CD8-positive, alpha-beta memory T cell (primary cell): Measurements from ENCODE around the gene NKAPD1. TPM values are rescaled to one million over a fixed set of nuclear protein-coding genes. Genes with fewer than 3 reads are reported as not detected.

ENCODE experiments used
- CTCF ChIA-PET: fragments of 350-600 bp; sonication (Branson Sonifier 250); formaldehyde crosslinking; loops from one replicate; lab custom pipeline; 2021; ENCODE audit warnings: antibody characterized with exemption; lab: Charles Lee
- POLR2A ChIA-PET: fragments of 350-600 bp; sonication (Branson Sonifier 250); formaldehyde crosslinking; loops from one replicate; lab custom pipeline; 2021; ENCODE audit warnings: antibody characterized with exemption; lab: Charles Lee
- DNase-seq, 5 donors: peaks; one replicate each; pipeline versions ENCODE4 v3.0.0 to v3.0.0-alpha.2; 2020 to 2022; ENCODE audit warnings: mixed read lengths in 1 of 5
- H3K27ac ChIP-seq: one replicate; pipeline ENCODE4 v1.7.0; 2013; ENCODE audit warnings: low read depth, mild to moderate bottlenecking, low read length, moderate library complexity
- H3K27me3 ChIP-seq: 2 replicates; pipeline ENCODE4 v1.7.0; 2013; ENCODE audit warnings: low read length, mild to moderate bottlenecking; ENCODE audit not compliant: insufficient read depth, poor library complexity, severe bottlenecking
- H3K36me3 ChIP-seq: 2 replicates; pipeline ENCODE4 v1.7.0; 2013; ENCODE audit warnings: mild to moderate bottlenecking, low read length, moderate library complexity; ENCODE audit not compliant: insufficient read depth
- H3K4me1 ChIP-seq: 2 replicates; pipeline ENCODE4 v1.7.0; 2013; ENCODE audit warnings: mild to moderate bottlenecking, low read length, moderate library complexity; ENCODE audit not compliant: insufficient read depth
- H3K4me3 ChIP-seq: 2 replicates; pipeline ENCODE4 v1.7.0; 2013; ENCODE audit warnings: mild to moderate bottlenecking, low read length
- H3K9me3 ChIP-seq: 2 replicates; pipeline ENCODE4 v1.7.0; 2013; ENCODE audit warnings: mild to moderate bottlenecking, low read length
- H3K27ac Mint-ChIP-seq, 8 donors: one replicate each; pipeline ENCODE4 v1.8.0; 2020 to 2021; ENCODE audit warnings: mixed read lengths in 8 of 8, mild to moderate bottlenecking in 6 of 8, inconsistent platforms in 3 of 8, moderate library complexity in 3 of 8
- H3K27me3 Mint-ChIP-seq, 2 donors: one replicate each; pipeline ENCODE4 v1.8.0; 2020 to 2021; ENCODE audit warnings: mixed read lengths in 2 of 2, mild to moderate bottlenecking in 1 of 2, moderate library complexity in 1 of 2
- H3K36me3 Mint-ChIP-seq, 3 donors: one replicate each; pipeline ENCODE4 v1.8.0; 2020 to 2021; ENCODE audit warnings: mixed read lengths in 3 of 3, inconsistent platforms in 1 of 3, mild to moderate bottlenecking in 1 of 3
- H3K4me1 Mint-ChIP-seq, 3 donors: one replicate each; pipeline ENCODE4 v1.8.0; 2020 to 2021; ENCODE audit warnings: mixed read lengths in 3 of 3, inconsistent platforms in 1 of 3, mild to moderate bottlenecking in 1 of 3
- H3K4me3 Mint-ChIP-seq, 7 donors: one replicate each; pipeline ENCODE4 v1.8.0; 2020 to 2021; ENCODE audit warnings: mixed read lengths in 7 of 7, mild to moderate bottlenecking in 6 of 7, moderate library complexity in 4 of 7, inconsistent platforms in 2 of 7
- H3K9me3 Mint-ChIP-seq, 5 donors: one replicate each; pipeline ENCODE4 v1.8.0; 2020 to 2022; ENCODE audit warnings: mixed read lengths in 5 of 5, mild to moderate bottlenecking in 3 of 5, moderate library complexity in 2 of 5, inconsistent platforms in 1 of 5
- polyA plus RNA-seq: library from polyadenylated mRNA; unstranded; fragments of 300-500 nt; fragmentation: Illumina TruSeq; gene quantifications from one replicate; pipeline ENCODE4 v1.2.3, GENCODE V29; 2021
- total RNA-seq, 2 experiments: library from RNA; stranded (reverse); gene quantifications; one replicate each; pipeline ENCODE4 v1.2.3, GENCODE V29; 2021

The NKAPD1 gene
- total and polyA plus RNA-seq, 3 experiments from 2014 or later, result 13.4 to 22.6 (median 22.0) TPM

- Histone ChIP-seq H3K4me1 (no peaks in the 10 kb centered on the region), H3K9me3 (no peaks in the 10 kb centered on the region), H3K4me3 (no peak overlapping the region), H3K27me3 (no peaks in the 10 kb centered on the region), H3K36me3 (no peaks in the 10 kb centered on the region), H3K27ac (no peak overlapping the region)
- H3K4me3 Mint-ChIP-seq, result no peak overlapping the region
- H3K27me3 Mint-ChIP-seq, result peaks cover 0 to 3% of the 10 kb centered on the region in 2 donors
- DNase-seq, result no peak
- H3K4me1 Mint-ChIP-seq, result peaks cover 3 to 6% (median 6%) of the 10 kb centered on the region in 3 donors
- H3K9me3 Mint-ChIP-seq, result no peaks in the 10 kb centered on the region
- H3K36me3 Mint-ChIP-seq, result peaks cover 0 to 5% (median 2%) of the 10 kb centered on the region in 3 donors
- POLR2A ChIA-PET, result no interaction called here
- no peak overlapping the region for H3K27ac Mint-ChIP-seq
- CTCF ChIA-PET, result interaction anchor here (0.8 to 3.2 kb wide), 9 partner anchors 8 to 186 kb away, joined by 3 to 19 read pairs (median 5); partner anchors contain the start of genes SDHD and TIMM8B
These were observed 40.4 kb downstream of the NKAPD1 start for GRCh38 chr11:112114460-112114859.

GRCh38 chr11:112115386-112115785 is 41.3 kb downstream of the NKAPD1 start:
- no peak for DNase-seq
- POLR2A ChIA-PET, result no interaction called here
- Mint-ChIP-seq H3K27ac (no peak overlapping the region), H3K4me1 (peaks cover 3 to 6% (median 6%) of the 10 kb centered on the region in 3 donors), H3K4me3 (no peak overlapping the region), H3K27me3 (peaks cover 0 to 3% of the 10 kb centered on the region in 2 donors), H3K36me3 (peaks cover 0 to 5% (median 2%) of the 10 kb centered on the region in 3 donors), H3K9me3 (no peaks in the 10 kb centered on the region)
- Histone ChIP-seq H3K4me3 (no peak overlapping the region), H3K4me1 (no peaks in the 10 kb centered on the region), H3K9me3 (no peaks in the 10 kb centered on the region), H3K36me3 (no peaks in the 10 kb centered on the region), H3K27me3 (no peaks in the 10 kb centered on the region), H3K27ac (no peak overlapping the region)
- CTCF ChIA-PET, result interaction anchor here (3.2 kb wide), 1 partner anchor 8 kb away, joined by 19 read pairs; no protein-coding TSS in a partner anchor

GRCh38 chr11:112118176-112118575 is 44.1 kb downstream of the NKAPD1 start:
- POLR2A ChIA-PET, result no interaction called here
- DNase-seq, result no peak

GRCh38 chr11:112121981-112122615 is 48.0 kb downstream of the NKAPD1 start:
- no peak for DNase-seq
- Mint-ChIP-seq H3K4me3 (no peak overlapping the region), H3K27ac (no peak overlapping the region), H3K36me3 (peaks cover 1 to 4% (median 3%) of the 10 kb centered on the region in 3 donors), H3K27me3 (no peaks in the 10 kb centered on the region), H3K9me3 (no peaks in the 10 kb centered on the region), H3K4me1 (no peaks in the 10 kb centered on the region)
- no peak overlapping the region for H3K4me3 ChIP-seq
- H3K9me3 ChIP-seq, result no peaks in the 10 kb centered on the region
- CTCF ChIA-PET, result interaction anchor here (4.1 kb wide), 1 partner anchor 8 kb away, joined by 19 read pairs; no protein-coding TSS in a partner anchor
- POLR2A ChIA-PET, result no interaction called here
- H3K4me1 ChIP-seq, result no peaks in the 10 kb centered on the region
- no peaks in the 10 kb centered on the region for H3K36me3 ChIP-seq
- H3K27me3 ChIP-seq, result no peaks in the 10 kb centered on the region
- no peak overlapping the region for H3K27ac ChIP-seq

More at GRCh38 chr11:112118176-112118575, 44.1 kb downstream of the NKAPD1 start:
- Mint-ChIP-seq H3K36me3 (peaks cover 0 to 5% (median 2%) of the 10 kb centered on the region in 3 donors), H3K27me3 (peaks cover 0 to 3% of the 10 kb centered on the region in 2 donors), H3K4me1 (peaks cover 3 to 6% (median 6%) of the 10 kb centered on the region in 3 donors), H3K4me3 (no peak overlapping the region), H3K9me3 (no peaks in the 10 kb centered on the region), H3K27ac (no peak overlapping the region)
- no peaks in the 10 kb centered on the region for H3K4me1 ChIP-seq
- H3K9me3 ChIP-seq, result no peaks in the 10 kb centered on the region
- no peaks in the 10 kb centered on the region for H3K36me3 ChIP-seq
- CTCF ChIA-PET, result no interaction called here
- no peak overlapping the region for H3K4me3 ChIP-seq
- H3K27me3 ChIP-seq, result no peaks in the 10 kb centered on the region
- no peak overlapping the region for H3K27ac ChIP-seq

GRCh38 chr11:112123129-112123528 is 49.0 kb downstream of the NKAPD1 start:
- Histone ChIP-seq H3K36me3 (no peaks in the 10 kb centered on the region), H3K27me3 (no peaks in the 10 kb centered on the region), H3K4me1 (no peaks in the 10 kb centered on the region), H3K27ac (no peak overlapping the region), H3K4me3 (no peak overlapping the region), H3K9me3 (no peaks in the 10 kb centered on the region)
- H3K36me3 Mint-ChIP-seq, result peaks cover 3 to 4% (median 3%) of the 10 kb centered on the region in 3 donors
- no peak for DNase-seq
- ChIA-PET POLR2A (no interaction called here), CTCF (interaction anchor here (4.1 kb wide), 1 partner anchor 10 kb away, joined by 19 read pairs; no protein-coding TSS in a partner anchor)
- no peak overlapping the region for H3K27ac Mint-ChIP-seq
- no peaks in the 10 kb centered on the region for H3K4me1 Mint-ChIP-seq
- H3K4me3 Mint-ChIP-seq, result no peak overlapping the region
- H3K9me3 Mint-ChIP-seq, result no peaks in the 10 kb centered on the region
- no peaks in the 10 kb centered on the region for H3K27me3 Mint-ChIP-seq

GRCh38 chr11:112127056-112127455 is 53.0 kb downstream of the NKAPD1 start:
- ChIA-PET POLR2A (no interaction called here), CTCF (no interaction called here)
- Histone ChIP-seq H3K9me3 (no peaks in the 10 kb centered on the region), H3K27ac (no peak overlapping the region), H3K36me3 (no peaks in the 10 kb centered on the region), H3K27me3 (no peaks in the 10 kb centered on the region), H3K4me3 (no peak overlapping the region), H3K4me1 (no peaks in the 10 kb centered on the region)
- Mint-ChIP-seq H3K27ac (no peak overlapping the region), H3K9me3 (no peaks in the 10 kb centered on the region), H3K27me3 (no peaks in the 10 kb centered on the region), H3K36me3 (peaks cover 0 to 4% (median 3%) of the 10 kb centered on the region in 3 donors), H3K4me3 (no peak overlapping the region), H3K4me1 (peaks cover 0 to 3% (median 0%) of the 10 kb centered on the region in 3 donors)
- no peak for DNase-seq

GRCh38 chr11:112128483-112129121 is 54.5 kb downstream of the NKAPD1 start:
- no peak for DNase-seq
- Mint-ChIP-seq H3K27me3 (no peaks in the 10 kb centered on the region), H3K4me1 (peaks cover 0 to 3% (median 0%) of the 10 kb centered on the region in 3 donors), H3K4me3 (no peak overlapping the region), H3K27ac (no peak overlapping the region), H3K36me3 (peaks cover 0 to 4% (median 3%) of the 10 kb centered on the region in 3 donors), H3K9me3 (no peaks in the 10 kb centered on the region)
- POLR2A ChIA-PET, result no interaction called here
- Histone ChIP-seq H3K27ac (no peak overlapping the region), H3K4me1 (no peaks in the 10 kb centered on the region), H3K4me3 (no peak overlapping the region), H3K36me3 (no peaks in the 10 kb centered on the region), H3K9me3 (no peaks in the 10 kb centered on the region), H3K27me3 (no peaks in the 10 kb centered on the region)
- CTCF ChIA-PET, result no interaction called here

GRCh38 chr11:112129656-112130055 is 55.6 kb downstream of the NKAPD1 start:
- POLR2A ChIA-PET, result no interaction called here
- H3K36me3 ChIP-seq, result no peaks in the 10 kb centered on the region

More at GRCh38 chr11:112129656-112130055, 55.6 kb downstream of the NKAPD1 start:
- H3K27me3 ChIP-seq, result no peaks in the 10 kb centered on the region
- peaks cover 0 to 9% (median 4%) of the 10 kb centered on the region in 3 donors for H3K36me3 Mint-ChIP-seq
- H3K27me3 Mint-ChIP-seq, result no peaks in the 10 kb centered on the region
- no peak overlapping the region for H3K27ac ChIP-seq
- no peak overlapping the region for H3K4me3 ChIP-seq
- no peak for DNase-seq
- no peak overlapping the region for H3K27ac Mint-ChIP-seq
- CTCF ChIA-PET, result interaction anchor here (1.5 kb wide), 1 partner anchor 16 kb away, joined by 6 read pairs; no protein-coding TSS in a partner anchor
- H3K4me1 Mint-ChIP-seq, result peaks cover 0 to 3% (median 0%) of the 10 kb centered on the region in 3 donors
- H3K9me3 ChIP-seq, result no peaks in the 10 kb centered on the region
- no peaks in the 10 kb centered on the region for H3K4me1 ChIP-seq
- no peak overlapping the region for H3K4me3 Mint-ChIP-seq
- no peaks in the 10 kb centered on the region for H3K9me3 Mint-ChIP-seq
